Medulla oblongata (tissue), 1 donor: ENCODE results near the gene UBR2.
A peak's percentile ranks its signal among the peaks of the same experiment; 100 is the strongest.
"Not testable (repeated sequence)": the region's sequence is repeated elsewhere in the genome, so short reads cannot be mapped to it uniquely, and the experiment has no call there.

Experiments
- DNase-seq: peaks from one replicate; pipeline ENCODE4 v3.0.0-alpha.2; 2015; ENCODE audit errors: extremely low spot score

Gene UBR2

GRCh38 chr6:42618105-42618504 is 54.3 kb downstream of the UBR2 start:
- no peak for DNase-seq

- no peak for DNase-seq
These were observed 54.9 kb downstream of the UBR2 start for GRCh38 chr6:42618686-42619085.

- no peak for DNase-seq
These were observed 56.1 kb downstream of the UBR2 start for GRCh38 chr6:42619963-42620362.

GRCh38 chr6:42624601-42625000 is 60.8 kb downstream of the UBR2 start:
- no peak for DNase-seq

- no peak for DNase-seq
These were observed 63.2 kb downstream of the UBR2 start for GRCh38 chr6:42627044-42627443.

- no peak for DNase-seq
These were observed 63.8 kb downstream of the UBR2 start for GRCh38 chr6:42627674-42628073.

- no peak for DNase-seq
These were observed 64.8 kb downstream of the UBR2 start for GRCh38 chr6:42628604-42629003.

GRCh38 chr6:42629845-42630244 is 66.0 kb downstream of the UBR2 start:
- DNase-seq: no peak

GRCh38 chr6:42637681-42638080 is 73.9 kb downstream of the UBR2 start:
- DNase-seq: no peak

GRCh38 chr6:42642794-42643193 is 79.0 kb downstream of the UBR2 start:
- no peak for DNase-seq

- no peak for DNase-seq
These were observed 80.4 kb downstream of the UBR2 start for GRCh38 chr6:42644211-42644610.

GRCh38 chr6:42652024-42652746 is 88.4 kb downstream of the UBR2 start:
- DNase-seq: no peak

- no peak for DNase-seq
These were observed 90.0 kb downstream of the UBR2 start for GRCh38 chr6:42653851-42654250.

GRCh38 chr6:42659806-42660205 is 96.0 kb downstream of the UBR2 start:
- no peak for DNase-seq

GRCh38 chr6:42661540-42662153 is 97.8 kb downstream of the UBR2 start:
- peak; percentile 88 for DNase-seq

- DNase-seq: no peak
These were observed 100.9 kb downstream of the UBR2 start for GRCh38 chr6:42664718-42665117.

- DNase-seq: not testable (repeated sequence)
These were observed 110.5 kb downstream of the UBR2 start for GRCh38 chr6:42674368-42674767.

GRCh38 chr6:42674780-42675179 is 111.0 kb downstream of the UBR2 start:
- no peak for DNase-seq

- no peak for DNase-seq
These were observed 115.5 kb downstream of the UBR2 start for GRCh38 chr6:42679358-42679757.

- DNase-seq: no peak
These were observed 124.5 kb downstream of the UBR2 start for GRCh38 chr6:42688281-42688680.

GRCh38 chr6:42689371-42689770 is 125.5 kb downstream of the UBR2 start:
- DNase-seq: no peak

GRCh38 chr6:42690151-42690702 is 126.4 kb downstream of the UBR2 start:
- DNase-seq: no peak

- no peak for DNase-seq
These were observed 127.0 kb downstream of the UBR2 start for GRCh38 chr6:42690872-42691271.
